GM12878 (cell line): ENCODE results near the gene SCAMP5. TPM values are rescaled to one million over a fixed set of nuclear protein-coding genes. Genes with fewer than 3 reads are reported as not detected.

Source experiments
- BACH1 ChIP-seq: fragments of 450-650 bp; IDR thresholded peaks from 2 replicates; pipeline ENCODE4 v1.6.1; 2017; ENCODE audit warnings: mild to moderate bottlenecking, borderline replicate concordance
- BCLAF1 ChIP-seq: fragments of 450-650 bp; IDR thresholded peaks from 2 replicates; pipeline ENCODE4 v1.6.1; 2017; ENCODE audit warnings: antibody characterized with exemption, mild to moderate bottlenecking, moderate library complexity
- BHLHE40 ChIP-seq, 2 experiments: fragments of 450-650 bp in 1 of 2; IDR thresholded peaks; 2 replicates each; pipeline ENCODE4 v1.6.1; 2011 to 2017; ENCODE audit warnings: low read depth in 2 of 2, borderline replicate concordance in 1 of 2, improper control_type of control experiment in 1 of 2, low read length in 1 of 2, mild to moderate bottlenecking in 1 of 2
- CTCF ChIP-seq, 3 experiments: IDR thresholded peaks in 2 of 3; conservative IDR thresholded peaks in 1 of 3; 2 replicates each; pipeline ENCODE4 v1.5.1; 2011; ENCODE audit warnings: low read depth in 3 of 3, low read length in 3 of 3, mild to moderate bottlenecking in 3 of 3, control low read depth in 2 of 3, moderate library complexity in 2 of 3, inconsistent platforms in 1 of 3, mixed read lengths in 1 of 3; ENCODE audit not compliant: control insufficient read depth in 2 of 3, insufficient read depth in 1 of 3; ENCODE audit errors: extremely low read depth in 1 of 3
- GABPA ChIP-seq: IDR thresholded peaks from 2 replicates; pipeline ENCODE4 v1.6.1; 2014; ENCODE audit warnings: antibody characterized with exemption, low read depth, mild to moderate bottlenecking, inconsistent platforms
- HDAC6 ChIP-seq: fragments of 200-600 bp; sonication (generic); IDR thresholded peaks from one replicate; pipeline ENCODE4 v1.8.0; 2017; ENCODE audit warnings: antibody characterized with exemption; ENCODE audit not compliant: unreplicated experiment
- MYC ChIP-seq: IDR thresholded peaks from 2 replicates; pipeline ENCODE4 v1.6.1; 2011; ENCODE audit warnings: mild to moderate bottlenecking, low read length, moderate library complexity, inconsistent platforms; ENCODE audit not compliant: insufficient read depth, insufficient replicate concordance, insufficient read length, severe bottlenecking
- PML ChIP-seq: IDR thresholded peaks from 2 replicates; pipeline ENCODE4 v1.6.1; 2012; ENCODE audit warnings: low read length, inconsistent platforms
- POLR2AphosphoS2 ChIP-seq: IDR thresholded peaks from 2 replicates; pipeline ENCODE4 v1.6.1; 2011; ENCODE audit warnings: low read depth, mild to moderate bottlenecking, low read length, improper control_type of control experiment, moderate library complexity
- SUPT20H ChIP-seq: IDR thresholded peaks from 2 replicates; pipeline ENCODE4 v1.6.1; 2011; ENCODE audit warnings: low read depth, mild to moderate bottlenecking, low read length, moderate library complexity, borderline replicate concordance; ENCODE audit not compliant: control insufficient read depth
- polyA plus RNA-seq, 11 experiments: library from polyadenylated mRNA; depleted of rRNA in 4 of 11; unstranded in 6 of 11; stranded (reverse) in 5 of 11; fragments of >200 nt; fragmentation: Nextera tagmentation in 4 of 11; fragmentation: Illumina TruSeq in 1 of 11; extraction: Ambion mirVana in 4 of 11; extraction: Trizol in 1 of 11; gene quantifications; 1 replicate in 1 of 11; 2 replicates in 10 of 11; pipeline versions ENCODE4 v1.2.1 to v1.2.3, GENCODE V29; 2011 to 2016; ENCODE audit warnings: inconsistent platforms in 2 of 11, missing spikeins in 2 of 11, low read depth in 1 of 11
- total RNA-seq, 4 experiments: library from RNA; depleted of rRNA in 3 of 4; stranded (reverse); fragments of >200 nt in 3 of 4; fragmentation: Illumina TruSeq in 1 of 4; extraction: Trizol in 1 of 4; gene quantifications; 2 replicates each; pipeline versions ENCODE4 v1.2.1 to v1.2.3, GENCODE V29; 2013 to 2021

SCAMP5 gene
- total and polyA plus RNA-seq, 10 of the 15 experiments (the other 5 are each of a cell fraction or from before 2014, with no cell fraction given), result 1.6 to 41.6 (median 16.9) TPM

GRCh38 chr15:75063338-75063737, 68.0 kb downstream of the SCAMP5 start (continued):
- no peak for TF ChIP-seq BCLAF1
- no peak for TF ChIP-seq CTCF (IDR thresholded peaks at IDR 0.05 in 2 of 3, conservative IDR thresholded peaks at IDR 0.05 in 1 of 3; ENCODE audit: control insufficient read depth in 2 of 3, extremely low read depth in 1 of 3, insufficient read depth in 1 of 3, low read depth in 3 of 3, low read length in 3 of 3)
- TF ChIP-seq GABPA, result no peak
- TF ChIP-seq BHLHE40 (IDR thresholded peaks at IDR 0.05; ENCODE audit: borderline replicate concordance in 1 of 2, low read depth in 2 of 2, low read length in 1 of 2), result no peak
- no peak for TF ChIP-seq HDAC6
- TF ChIP-seq BACH1, result no peak
- no peak for TF ChIP-seq SUPT20H
- no peak for TF ChIP-seq MYC
- TF ChIP-seq POLR2AphosphoS2, result no peak
- TF ChIP-seq PML, result no peak
